A673 (cell line): ENCODE data around the gene MARK2.

Source experiments
- EZH2 ChIP-seq: fragments of 200-600 bp; sonication (generic); IDR thresholded peaks from 2 replicates; pipeline ENCODE4 v1.6.1; 2017; ENCODE audit warnings: borderline replicate concordance, low read depth, mild to moderate bottlenecking, mixed read lengths, antibody characterized with exemption, low read length; ENCODE audit not compliant: poor library complexity, severe bottlenecking
- TF ChIP-seq, protein P1 (sequence below): fragments of 300-800, 200-600 bp; sonication (generic); conservative IDR thresholded peaks from 2 replicates; pipeline ENCODE4 v1.5.1; 2017; ENCODE audit warnings: low read depth, mild to moderate bottlenecking, antibody characterized with exemption, low read length, moderate library complexity, mixed read lengths

DNA sequence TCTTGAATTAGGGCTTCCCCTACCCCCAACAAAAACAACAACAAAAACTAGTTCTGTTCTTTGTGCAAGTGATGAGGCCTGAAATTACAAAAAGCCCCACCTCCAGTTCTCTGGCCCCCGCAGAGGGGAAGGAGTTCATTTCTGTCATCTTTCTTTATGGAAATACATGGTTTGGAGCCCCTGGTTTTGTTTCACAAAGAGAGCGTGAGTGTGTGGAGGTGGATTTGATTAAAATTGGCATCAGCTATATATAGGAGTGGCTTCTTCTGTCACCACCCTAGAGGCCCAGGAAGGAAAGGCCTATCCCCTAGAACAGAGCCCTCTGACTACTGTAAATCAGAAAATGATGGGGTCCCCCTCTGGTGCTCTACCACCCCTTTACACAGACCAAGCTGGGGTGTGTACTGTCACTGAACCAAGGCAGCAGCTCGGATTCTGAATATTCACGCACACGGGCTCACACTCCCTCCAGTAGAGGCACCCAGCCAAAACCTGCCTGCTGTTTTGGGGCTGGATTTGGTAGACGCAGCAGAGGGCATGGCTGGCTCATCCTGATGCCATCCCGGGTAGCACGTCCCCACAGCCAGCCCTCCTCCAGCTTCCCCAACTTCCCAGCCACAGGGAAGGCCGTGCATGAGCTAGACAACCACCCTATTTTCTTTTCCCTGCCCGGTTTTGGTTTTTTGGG, 58.7 kb downstream of the MARK2 start:
- TF ChIP-seq, protein P1, sequence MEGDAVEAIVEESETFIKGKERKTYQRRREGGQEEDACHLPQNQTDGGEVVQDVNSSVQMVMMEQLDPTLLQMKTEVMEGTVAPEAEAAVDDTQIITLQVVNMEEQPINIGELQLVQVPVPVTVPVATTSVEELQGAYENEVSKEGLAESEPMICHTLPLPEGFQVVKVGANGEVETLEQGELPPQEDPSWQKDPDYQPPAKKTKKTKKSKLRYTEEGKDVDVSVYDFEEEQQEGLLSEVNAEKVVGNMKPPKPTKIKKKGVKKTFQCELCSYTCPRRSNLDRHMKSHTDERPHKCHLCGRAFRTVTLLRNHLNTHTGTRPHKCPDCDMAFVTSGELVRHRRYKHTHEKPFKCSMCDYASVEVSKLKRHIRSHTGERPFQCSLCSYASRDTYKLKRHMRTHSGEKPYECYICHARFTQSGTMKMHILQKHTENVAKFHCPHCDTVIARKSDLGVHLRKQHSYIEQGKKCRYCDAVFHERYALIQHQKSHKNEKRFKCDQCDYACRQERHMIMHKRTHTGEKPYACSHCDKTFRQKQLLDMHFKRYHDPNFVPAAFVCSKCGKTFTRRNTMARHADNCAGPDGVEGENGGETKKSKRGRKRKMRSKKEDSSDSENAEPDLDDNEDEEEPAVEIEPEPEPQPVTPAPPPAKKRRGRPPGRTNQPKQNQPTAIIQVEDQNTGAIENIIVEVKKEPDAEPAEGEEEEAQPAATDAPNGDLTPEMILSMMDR, result no peak
- no peak for TF ChIP-seq EZH2
